CD14-positive monocyte (primary cell): ENCODE results near the gene XPO6. TPM values are rescaled to one million over a fixed set of nuclear protein-coding genes. Genes with fewer than 3 reads are reported as not detected.

ENCODE experiments used
- DNase-seq, 3 donors: peaks; one replicate each; pipeline ENCODE4 v3.0.0-alpha.2; 2011 to 2022
- H2AFZ ChIP-seq: 2 replicates; pipeline ENCODE4 v1.6.0; 2012; ENCODE audit warnings: mild to moderate bottlenecking, low read depth, low read length, inconsistent platforms; ENCODE audit not compliant: insufficient read depth, poor library complexity, severe bottlenecking
- H3K27ac ChIP-seq, 2 donors: 1 replicate in 1 of 2; 2 replicates in 1 of 2; pipeline ENCODE4 v1.5.1; 2012 to 2013; ENCODE audit warnings: low read length in 2 of 2, control low read depth in 1 of 2, inconsistent platforms in 1 of 2, low read depth in 1 of 2, mild to moderate bottlenecking in 1 of 2
- H3K27me3 ChIP-seq, 2 donors: one replicate each; pipeline versions ENCODE4 v1.6.0 to v1.6.1; 2011 to 2013; ENCODE audit warnings: low read length in 2 of 2; ENCODE audit not compliant: control insufficient read depth in 2 of 2, insufficient read depth in 2 of 2
- H3K36me3 ChIP-seq, 2 donors: replicated peaks in 1 of 2; 1 replicate in 1 of 2; 2 replicates in 1 of 2; pipeline versions ENCODE4 v1.5.1 to v1.6.1; 2012 to 2013; ENCODE audit warnings: low read length in 2 of 2, control low read depth in 1 of 2, inconsistent platforms in 1 of 2, mild to moderate bottlenecking in 1 of 2; ENCODE audit not compliant: insufficient read depth in 2 of 2, control insufficient read depth in 1 of 2
- H3K4me1 ChIP-seq, 2 donors: 1 replicate in 1 of 2; 2 replicates in 1 of 2; pipeline versions ENCODE4 v1.5.1 to v1.6.1; 2012 to 2013; ENCODE audit warnings: low read length in 2 of 2, control low read depth in 1 of 2, inconsistent platforms in 1 of 2, mild to moderate bottlenecking in 1 of 2, moderate library complexity in 1 of 2; ENCODE audit not compliant: insufficient read depth in 2 of 2, control insufficient read depth in 1 of 2
- H3K4me2 ChIP-seq: replicated peaks from 2 replicates; pipeline ENCODE3; 2012; ENCODE audit warnings: low read length, moderate library complexity, mild to moderate bottlenecking; ENCODE audit not compliant: poor library complexity, severe bottlenecking; ENCODE audit errors: extremely low read depth
- H3K4me3 ChIP-seq, 3 experiments: fragments of 200-600 bp in 1 of 3; sonication (generic) in 1 of 3; replicated peaks in 1 of 3; 1 replicate in 2 of 3; 2 replicates in 1 of 3; pipeline ENCODE4 v1.5.1; 2011 to 2013; ENCODE audit warnings: low read length in 3 of 3, mild to moderate bottlenecking in 3 of 3, control low read depth in 2 of 3, low read depth in 2 of 3, inconsistent platforms in 1 of 3, moderate library complexity in 1 of 3
- H3K79me2 ChIP-seq: 2 replicates; pipeline ENCODE4 v1.6.0; 2012; ENCODE audit warnings: mild to moderate bottlenecking, control low read depth, inconsistent platforms, low read length, moderate library complexity; ENCODE audit not compliant: insufficient read depth
- H3K9ac ChIP-seq: 2 replicates; pipeline ENCODE4 v1.6.0; 2017; ENCODE audit warnings: low read length, mild to moderate bottlenecking; ENCODE audit not compliant: insufficient read depth, poor library complexity, severe bottlenecking
- H3K9me3 ChIP-seq, 2 donors: replicated peaks in 1 of 2; 1 replicate in 1 of 2; 2 replicates in 1 of 2; pipeline versions ENCODE4 v1.5.1 to v1.6.1; 2012 to 2013; ENCODE audit warnings: low read length in 2 of 2, control low read depth in 1 of 2; ENCODE audit not compliant: control insufficient read depth in 1 of 2, insufficient read depth in 1 of 2
- H4K20me1 ChIP-seq: 2 replicates; pipeline ENCODE4 v1.6.0; 2012; ENCODE audit warnings: mild to moderate bottlenecking, low read length, control low read depth, moderate library complexity; ENCODE audit not compliant: insufficient read depth
- H3K27ac Mint-ChIP-seq, 7 donors: one replicate each; pipeline ENCODE4 v1.8.0; 2020; ENCODE audit warnings: mild to moderate bottlenecking in 7 of 7, mixed read lengths in 7 of 7, moderate library complexity in 6 of 7, inconsistent platforms in 2 of 7
- H3K27me3 Mint-ChIP-seq, 3 donors: one replicate each; pipeline ENCODE4 v1.8.0; 2021 to 2022; ENCODE audit warnings: low read depth in 3 of 3, mild to moderate bottlenecking in 3 of 3, mixed read lengths in 3 of 3, moderate library complexity in 3 of 3, inconsistent platforms in 1 of 3
- H3K36me3 Mint-ChIP-seq, 2 donors: one replicate each; pipeline ENCODE4 v1.8.0; 2020; ENCODE audit warnings: mixed read lengths in 2 of 2, inconsistent platforms in 1 of 2, mild to moderate bottlenecking in 1 of 2
- H3K4me1 Mint-ChIP-seq: one replicate; pipeline ENCODE4 v1.8.0; 2020; ENCODE audit warnings: mild to moderate bottlenecking, mixed read lengths
- H3K4me3 Mint-ChIP-seq, 2 donors: one replicate each; pipeline ENCODE4 v1.8.0; 2020; ENCODE audit warnings: mild to moderate bottlenecking in 2 of 2, mixed read lengths in 2 of 2, moderate library complexity in 1 of 2
- H3K9me3 Mint-ChIP-seq, 7 donors: one replicate each; pipeline ENCODE4 v1.8.0; 2020 to 2022; ENCODE audit warnings: mixed read lengths in 7 of 7, mild to moderate bottlenecking in 6 of 7, moderate library complexity in 6 of 7, inconsistent platforms in 2 of 7
- CTCF ChIP-seq: fragments of 200-600 bp; IDR thresholded peaks from one replicate; pipeline ENCODE4 v1.8.0; 2022; ENCODE audit warnings: antibody characterized with exemption, mild to moderate bottlenecking
- WGBS: methylation state at CpG from one replicate; pipeline ENCODE4 v1.1.5; 2013; ENCODE audit warnings: missing lambda C conversion rate; ENCODE audit not compliant: insufficient coverage; 5-methylcytosine and 5-hydroxymethylcytosine counted together
- intact Hi-C, 2 donors: fragments of 100-400 bp; cut with micrococcal nuclease; formaldehyde crosslinking; loops; one replicate each; pipeline versions ENCODE4 v1.15.0 to v1.15.1; 2023
- polyA plus RNA-seq, 3 donors: library from polyadenylated mRNA; depleted of rRNA in 1 of 3; unstranded in 2 of 3; stranded (reverse) in 1 of 3; fragments of 300-500 nt in 2 of 3; fragments of >200 nt in 1 of 3; fragmentation: Illumina TruSeq in 2 of 3; gene quantifications; 1 replicate in 2 of 3; 2 replicates in 1 of 3; pipeline ENCODE4 v1.2.3, GENCODE V29; 2012 to 2021

XPO6 gene
- polyA plus RNA-seq, 3 donors: 35.7 to 166 (median 38.3) TPM

GRCh38 chr16:28180655-28181460 is 30.9 kb downstream of the XPO6 start:
- no peaks in the 10 kb centered on the region for H3K9me3 ChIP-seq
- H3K9ac ChIP-seq: peak overlapping the region; percentile 48
- peak overlapping the region; percentile 61 for H3K4me2 ChIP-seq
- intact Hi-C loops: loop anchor here in 1 of 2 donors (2.0 kb wide), 1 partner anchor 16 kb away; no protein-coding TSS in a partner anchor
- no peaks in the 10 kb centered on the region for H3K27me3 ChIP-seq
- peaks cover 13 to 41% of the 10 kb centered on the region in 2 donors for H3K36me3 ChIP-seq
- DNase-seq: peak; percentile 82 to 93 (median 86)
- peaks cover 39 to 66% of the 10 kb centered on the region in 2 donors for H3K36me3 Mint-ChIP-seq
- H3K4me1 ChIP-seq: peaks cover 32 to 50% of the 10 kb centered on the region in 2 donors
- H3K9me3 Mint-ChIP-seq: peaks cover 0 to 4% (median 2%) of the 10 kb centered on the region in 7 donors
- WGBS: 4% methylated on average over 3 of the region's 9 CpGs
- H3K27me3 Mint-ChIP-seq: no peaks in the 10 kb centered on the region
- peaks cover 23% of the 10 kb centered on the region for H4K20me1 ChIP-seq
- H3K4me3 ChIP-seq: peak overlapping the region in 2 of 3 experiments; percentile 36 to 54
- peak overlapping the region; percentile 45 to 87 for H3K4me3 Mint-ChIP-seq
- H3K4me1 Mint-ChIP-seq: peaks cover 59% of the 10 kb centered on the region
- TF ChIP-seq CTCF: no peak
- H3K27ac Mint-ChIP-seq: peak overlapping the region; percentile 88 to 99 (median 95)
- peak overlapping the region; percentile 77 to 87 for H3K27ac ChIP-seq
- no peak overlapping the region for H2AFZ ChIP-seq
- peaks cover 87% of the 10 kb centered on the region for H3K79me2 ChIP-seq

- H3K9me3 Mint-ChIP-seq: peaks cover 0 to 4% (median 0%) of the 10 kb centered on the region in 7 donors
- no peak for TF ChIP-seq CTCF
- peaks cover 41 to 61% of the 10 kb centered on the region in 2 donors for H3K4me1 ChIP-seq
- H3K4me3 ChIP-seq: no peak overlapping the region
- no CpG with 5 or more reads among the region's 1 CpG for WGBS
- no peak overlapping the region for H3K4me2 ChIP-seq
- H3K36me3 Mint-ChIP-seq: peaks cover 48 to 69% of the 10 kb centered on the region in 2 donors
- no peaks in the 10 kb centered on the region for H3K27me3 ChIP-seq
- H3K4me1 Mint-ChIP-seq: peaks cover 63% of the 10 kb centered on the region
- no peak overlapping the region for H3K4me3 Mint-ChIP-seq
- peak overlapping the region in 1 of 2 donors; percentile 87 for H3K27ac ChIP-seq
- H3K9me3 ChIP-seq: no peaks in the 10 kb centered on the region
- peak in 2 of 3 donors; percentile 34 to 58 for DNase-seq
- H3K9ac ChIP-seq: no peak overlapping the region
- peaks cover 85% of the 10 kb centered on the region for H3K79me2 ChIP-seq
- no peak overlapping the region for H2AFZ ChIP-seq
- no peaks in the 10 kb centered on the region for H3K27me3 Mint-ChIP-seq
- H3K36me3 ChIP-seq: peaks cover 23 to 52% of the 10 kb centered on the region in 2 donors
- intact Hi-C loops: no loop called here
- H3K27ac Mint-ChIP-seq: peak overlapping the region in 5 of 7 donors; percentile 41 to 99 (median 88)
- peaks cover 24% of the 10 kb centered on the region for H4K20me1 ChIP-seq
Observed at GRCh38 chr16:28179354-28179753, 32.4 kb downstream of the XPO6 start.
